ENCODE data around the gene RAB34. TPM values are rescaled to one million over a fixed set of nuclear protein-coding genes. Genes with fewer than 3 reads are reported as not detected.

The RAB34 gene
- total and polyA plus RNA-seq, 2 donors (not counting 1 experiment from before 2014, with no cell fraction given) = 17.1 to 18.0 TPM

GRCh38 chr17:28740406-28741357 lies 23.0 kb upstream of the RAB34 start:
- Histone ChIP-seq H3K9ac (ENCODE audit: low read length) (peak overlapping the region; percentile 36), H3K4me2 (replicated peaks; ENCODE audit: low read depth, low read length, poor library complexity, severe bottlenecking) (peak overlapping the region; percentile 88), H3K27me3 (replicated peaks in 1 of 4; ENCODE audit: control extremely low read depth in 1 of 4, control insufficient read depth in 3 of 4, insufficient read depth in 4 of 4, low read length in 3 of 4) (no peaks in the 10 kb centered on the region), H3K9me3 (ENCODE audit: control extremely low read depth in 1 of 3, control insufficient read depth in 2 of 3, insufficient read depth in 1 of 3, low read length in 2 of 3) (peaks cover 0 to 27% (median 0%) of the 10 kb centered on the region in 3 donors), H3K79me2 (ENCODE audit: control insufficient read depth, insufficient read depth, low read length) (peaks cover 41% of the 10 kb centered on the region), H3K27ac (ENCODE audit: low read length in 2 of 2) (peak overlapping the region; percentile 86 to 100), H3K4me3 (ENCODE audit: control extremely low read depth in 1 of 5, extremely low read depth in 1 of 5, insufficient read depth in 1 of 5, low read depth in 2 of 5, low read length in 4 of 5) (peak overlapping the region in 2 of 5 experiments; percentile 25 to 35), H3K36me3 (replicated peaks in 1 of 2; ENCODE audit: control extremely low read depth in 1 of 2, control insufficient read depth in 1 of 2, extremely low read depth in 1 of 2, insufficient read depth in 2 of 2, low read length in 1 of 2) (peaks cover 0 to under 1% of the 10 kb centered on the region in 2 experiments), H3K4me1 (ENCODE audit: control insufficient read depth in 2 of 2, insufficient read depth in 2 of 2, low read length in 2 of 2) (peaks cover 71 to 78% of the 10 kb centered on the region in 2 donors), H2AFZ (ENCODE audit: insufficient read depth, low read depth, low read length, poor library complexity, severe bottlenecking) (no peak overlapping the region), H4K20me1 (ENCODE audit: control insufficient read depth, insufficient read depth, low read length, poor library complexity, severe bottlenecking) (peaks cover 16% of the 10 kb centered on the region)
- POLR2A ChIA-PET = interaction anchor here (1.9 to 16.2 kb wide), 3 partner anchors 10 to 21 kb away, joined by 9 to 511 read pairs (median 9); partner anchors contain the start of genes NEK8, RPL23A and TLCD1
- Mint-ChIP-seq H3K27me3 (no peaks in the 10 kb centered on the region), H3K4me3 (peak overlapping the region; percentile 86), H3K4me1 (peaks cover 65% of the 10 kb centered on the region), H3K9me3 (ENCODE audit: insufficient read depth) (no peaks in the 10 kb centered on the region), H3K27ac (peak overlapping the region; percentile 95)
- 69% methylated on average over 7 of the region's 10 CpGs for whole genome bisulfite sequencing (ENCODE audit: insufficient coverage)
- CTCF ChIA-PET = interaction anchor here (0.5 to 18.9 kb wide), 5 partner anchors 11 to 152 kb away, joined by 3 to 1020 read pairs (median 12); partner anchors contain the start of genes NEK8, RPL23A and TLCD1
- no peak for ATAC-seq (ENCODE audit: low read depth)
- DNase-seq = no peak
- intact Hi-C loops (cut with micrococcal nuclease) = no loop called here
- no peak for TF ChIP-seq CTCF (IDR thresholded peaks at IDR 0.05)
- no peak for TF ChIP-seq EZH2 (IDR thresholded peaks at IDR 0.05; ENCODE audit: borderline replicate concordance, insufficient read depth, low read depth, low read length, poor library complexity, severe bottlenecking)
